GM21786 (cell line): ENCODE data around the gene TRIM59.

ENCODE experiments used
- ATAC-seq: cut with Tn5 transposase; IDR thresholded peaks from one replicate; pipeline ENCODE4 v1.9.1; 2021; ENCODE audit not compliant: unreplicated experiment

The TRIM59 gene

DNA sequence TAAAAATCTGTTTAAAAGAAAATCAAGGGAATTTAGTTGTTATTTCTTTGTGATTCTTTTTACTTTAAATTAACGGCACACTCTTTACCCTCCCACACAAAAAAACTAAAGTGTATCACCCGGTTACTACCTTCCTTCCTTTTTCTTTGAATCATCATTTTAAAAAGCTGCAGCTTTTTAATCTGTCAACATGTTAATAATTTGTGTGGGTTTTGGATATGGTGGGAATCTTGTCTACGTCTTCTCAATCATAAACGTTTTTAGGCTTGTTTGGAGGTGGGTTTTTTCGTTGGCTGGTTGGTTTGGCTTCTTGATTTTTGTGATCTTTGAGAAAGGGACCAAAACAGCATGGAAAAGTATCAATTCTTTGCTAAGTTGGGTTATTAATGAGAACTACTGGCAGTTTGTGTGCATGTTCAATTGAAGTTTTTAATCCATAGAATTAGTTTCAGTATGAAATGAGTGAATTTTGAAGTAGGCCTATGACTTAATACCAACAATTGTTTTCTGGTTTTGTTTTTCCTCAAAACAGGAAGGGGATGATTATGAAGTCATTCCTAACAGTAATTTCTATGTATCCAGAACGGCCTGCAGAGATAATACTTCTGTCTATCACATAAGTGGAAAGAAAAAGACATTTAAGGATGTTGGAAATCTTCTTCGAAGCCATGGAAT, 45.7 kb downstream of the TRIM59 start:
- ATAC-seq, result no peak

DNA sequence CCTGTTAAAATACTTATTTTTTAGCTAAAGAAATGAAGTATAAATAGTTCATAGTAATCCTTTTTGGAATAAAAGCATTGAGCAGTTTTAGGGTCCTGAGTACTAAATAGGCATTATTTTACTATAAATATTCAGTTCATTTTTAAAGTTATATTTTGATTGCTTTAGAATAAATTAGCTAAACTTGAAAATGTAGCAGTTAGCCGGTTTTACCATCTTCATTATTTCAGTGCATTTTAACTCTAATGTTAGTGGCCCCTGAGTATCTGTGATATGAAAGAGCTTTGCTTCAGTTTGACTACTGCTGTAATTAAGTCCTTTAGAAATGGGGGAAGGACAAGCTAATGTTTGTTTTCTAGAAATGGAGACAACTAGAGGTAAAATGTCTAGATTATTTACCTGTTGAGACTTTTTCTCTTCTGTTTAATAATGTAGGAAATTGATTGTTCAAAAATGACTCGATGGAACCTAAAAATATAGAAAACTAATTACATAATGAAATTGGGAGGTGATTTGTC, 46.5 kb downstream of the TRIM59 start:
- ATAC-seq, result no peak

DNA sequence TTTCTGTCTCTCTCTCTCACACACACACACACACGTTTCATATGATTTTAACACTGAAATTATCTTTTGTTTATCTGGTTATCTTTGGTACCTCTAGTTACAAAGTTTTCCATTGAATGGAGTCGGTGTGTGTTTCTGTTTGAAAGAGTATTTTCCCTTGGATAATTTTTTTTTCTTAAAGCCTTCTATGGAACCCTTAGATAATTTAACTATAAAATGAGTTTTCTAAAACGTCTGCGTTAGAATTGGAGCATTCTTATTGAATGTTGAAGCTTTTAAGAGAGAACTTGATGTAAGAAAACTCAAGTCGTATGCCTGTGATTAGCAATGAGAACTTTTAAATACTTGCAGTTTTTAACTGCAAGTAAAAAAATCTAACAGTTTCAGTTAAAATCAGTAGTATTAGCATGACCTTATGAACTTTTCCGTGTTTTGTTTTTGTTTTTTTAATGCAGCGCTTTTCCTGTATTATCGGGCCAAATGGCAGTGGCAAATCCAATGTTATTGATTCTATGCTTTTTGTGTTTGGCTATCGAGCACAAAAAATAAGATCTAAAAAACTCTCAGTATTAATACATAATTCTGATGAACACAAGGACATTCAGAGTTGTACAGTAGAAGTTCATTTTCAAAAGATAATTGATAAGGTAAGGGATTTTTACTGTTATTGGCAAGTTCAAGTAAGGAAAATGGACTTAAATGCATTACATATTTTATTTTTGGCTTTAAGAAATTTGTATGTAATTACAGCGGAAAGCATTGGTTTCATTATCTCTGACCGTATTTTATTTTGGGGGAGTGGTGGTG, 47.2 kb downstream of the TRIM59 start:
- ATAC-seq, result no peak

DNA sequence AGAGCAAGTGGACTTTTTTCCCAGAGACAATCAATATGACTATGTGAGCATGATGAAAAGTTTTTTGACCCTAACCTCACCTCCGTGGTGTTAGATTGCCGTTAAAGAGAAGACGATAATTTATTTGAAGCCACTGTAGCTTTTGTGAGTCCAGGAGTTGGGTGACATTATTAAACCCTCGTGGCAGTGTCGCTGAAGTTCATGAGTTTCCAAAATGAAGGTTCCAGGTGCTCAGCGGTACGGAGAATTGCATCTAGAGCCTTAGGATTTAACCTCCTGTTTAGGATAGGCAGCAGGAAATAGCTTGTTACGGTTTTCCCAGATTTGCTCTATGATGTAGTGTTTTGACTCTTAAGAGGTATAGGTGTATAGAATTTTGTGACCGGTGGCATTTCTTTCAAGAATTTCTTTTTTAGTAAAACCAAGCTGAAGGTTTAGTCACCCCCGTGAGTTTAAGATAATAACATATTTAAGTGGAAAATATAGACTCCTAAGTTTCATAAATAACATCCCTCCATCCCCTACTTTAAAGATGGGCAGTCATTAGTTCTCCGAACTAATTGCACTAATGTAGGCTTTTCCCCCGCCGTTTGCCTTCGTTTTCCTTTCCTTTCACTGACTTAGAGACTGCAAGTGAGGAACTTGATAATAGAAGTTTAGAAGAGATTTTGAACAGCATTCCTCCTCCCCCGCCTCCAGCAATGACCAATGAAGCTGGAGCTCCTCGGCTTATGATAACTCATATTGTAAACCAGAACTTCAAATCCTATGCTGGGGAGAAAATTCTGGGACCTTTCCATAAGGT, 48.1 kb downstream of the TRIM59 start:
- no peak for ATAC-seq

DNA sequence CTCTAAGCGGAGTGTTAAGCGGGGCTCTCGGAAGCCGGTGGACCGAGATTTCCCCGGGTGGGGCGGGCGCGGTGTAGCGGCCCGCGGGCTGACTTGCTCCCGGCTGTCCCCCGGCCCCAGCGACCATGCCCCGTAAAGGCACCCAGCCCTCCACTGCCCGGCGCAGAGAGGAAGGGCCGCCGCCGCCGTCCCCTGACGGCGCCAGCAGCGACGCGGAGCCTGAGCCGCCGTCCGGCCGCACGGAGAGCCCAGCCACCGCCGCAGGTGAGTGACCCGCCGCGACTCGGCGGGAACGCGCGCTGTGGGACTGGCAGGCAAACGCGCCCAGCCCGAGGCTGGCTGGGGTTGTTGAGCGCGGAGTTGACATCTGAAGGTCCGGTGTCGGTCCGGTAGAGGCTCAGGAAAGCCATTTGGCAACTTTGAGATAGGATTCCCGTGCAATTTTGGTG, 48.9 kb downstream of the TRIM59 start:
- ATAC-seq, result no peak

DNA sequence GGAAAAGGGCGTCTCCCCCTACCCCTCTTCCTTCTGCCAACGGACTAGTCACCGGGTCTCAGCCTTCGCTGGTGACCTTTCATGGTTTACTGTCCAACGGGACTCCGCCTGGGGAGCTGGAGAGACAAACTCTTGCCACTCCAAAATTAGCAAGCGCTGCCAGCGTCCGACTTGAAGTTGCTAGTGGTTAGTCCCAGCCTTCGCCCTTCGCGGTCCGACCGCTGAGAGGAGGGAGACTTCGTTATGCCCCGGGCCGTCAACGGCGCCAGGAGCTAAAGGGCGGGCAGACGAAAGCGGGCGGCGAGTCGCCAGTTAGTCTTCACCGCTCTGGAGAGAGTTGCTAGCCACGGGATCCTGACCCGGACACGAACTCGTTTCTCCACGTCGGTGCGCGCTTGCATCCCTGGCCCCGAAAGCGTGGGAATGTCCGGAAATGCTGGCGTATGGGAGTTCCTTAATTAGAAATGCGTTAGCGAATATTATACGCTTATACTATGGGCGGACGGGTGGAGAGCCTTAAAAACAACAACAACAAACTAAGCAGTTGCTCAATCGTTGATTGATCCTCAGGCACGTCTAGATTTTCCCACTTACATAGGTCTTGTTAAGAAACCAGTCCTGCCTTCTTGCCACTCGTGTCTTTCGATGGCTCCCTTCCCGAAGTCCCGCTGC, 49.4 kb downstream of the TRIM59 start:
- no peak for ATAC-seq

DNA sequence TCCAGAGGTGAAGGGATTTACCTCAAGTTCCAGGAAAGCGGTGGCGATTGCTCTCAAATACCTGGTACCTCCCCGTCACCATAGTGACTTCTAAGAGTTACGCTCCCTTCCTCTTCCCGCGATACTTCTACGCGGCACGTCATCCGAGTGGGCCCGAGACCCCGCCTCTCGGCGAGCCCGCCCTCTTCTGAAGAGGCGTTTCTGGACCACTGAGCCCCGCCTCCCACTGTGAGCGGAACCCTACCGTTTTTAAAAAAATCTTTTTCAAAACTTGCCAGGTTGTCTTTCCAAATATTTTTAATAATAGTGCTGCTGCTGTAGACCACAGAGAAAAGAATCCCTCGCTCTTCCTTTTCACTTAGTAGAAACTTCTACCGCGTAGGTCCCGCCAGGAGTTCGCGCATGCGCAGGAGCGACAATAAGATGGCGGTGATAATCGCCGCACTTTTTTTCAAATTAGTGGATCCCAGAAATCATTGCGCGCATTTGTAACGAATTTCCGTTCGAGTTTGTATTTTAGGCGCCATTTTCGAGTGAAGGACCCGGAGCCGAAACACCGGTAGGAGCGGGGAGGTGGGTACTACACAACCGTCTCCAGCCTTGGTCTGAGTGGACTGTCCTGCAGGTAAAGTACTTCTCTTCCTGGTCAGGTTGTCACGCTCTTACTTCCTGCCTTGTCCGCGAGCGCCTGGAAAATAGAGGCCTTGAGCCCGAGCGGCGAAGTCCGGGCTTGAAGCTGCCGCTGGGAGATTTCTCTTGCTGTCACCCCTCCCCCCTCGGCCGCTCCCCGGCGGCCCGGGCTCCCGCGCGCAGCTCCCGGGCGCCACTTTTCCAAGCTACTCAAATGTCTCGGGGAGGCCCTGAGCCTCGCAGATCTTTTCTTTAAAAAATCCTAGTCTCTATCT, 50.2 kb downstream of the TRIM59 start, which contains the start of the genes IFT80 and SMC4:
Gene IFT80, minus strand, starts transcription at position 101 of the 905 bp plus-strand sequence. CDS start 14,625 bp downstream, outside the sequence.
Gene SMC4, plus strand, starts transcription at position 526 of the 905 bp plus-strand sequence. CDS start 1,177 bp downstream, outside the sequence.
- ATAC-seq, result peak; percentile 95

DNA sequence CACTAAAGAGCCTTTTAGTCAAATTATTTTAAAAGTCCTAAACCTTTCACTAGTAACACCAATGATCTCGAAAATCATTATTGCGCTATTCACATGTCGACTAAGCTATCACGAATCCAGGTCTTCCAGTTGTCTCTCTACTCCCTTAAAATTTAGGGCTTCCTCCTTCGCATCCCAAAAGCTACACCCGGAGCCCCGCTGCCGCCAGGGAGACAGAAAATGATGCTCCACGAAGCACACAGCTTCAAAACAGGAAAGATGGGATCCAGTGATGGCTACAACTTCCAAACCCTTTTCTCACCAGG, 50.8 kb downstream of the TRIM59 start:
- peak; percentile 4 for ATAC-seq

DNA sequence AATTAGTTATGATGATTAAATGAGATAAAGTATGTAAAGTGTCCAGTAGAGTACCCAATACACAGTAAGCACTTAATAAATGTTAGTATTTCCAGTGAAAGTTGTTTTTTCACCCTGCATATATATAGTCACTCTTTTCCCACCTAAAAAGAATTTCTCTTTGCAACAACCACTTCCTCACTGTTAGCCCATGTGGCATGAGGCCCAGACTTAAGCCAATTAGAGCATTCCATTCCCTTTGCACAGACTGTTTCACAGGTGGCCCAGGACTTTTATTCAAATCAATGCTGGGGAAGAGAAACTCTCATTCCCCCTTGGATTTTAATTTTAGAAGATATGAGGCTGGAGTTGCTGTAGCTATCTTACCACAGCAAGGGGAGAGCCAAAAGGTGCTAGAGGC, 54.3 kb downstream of the TRIM59 start:
- no peak for ATAC-seq

DNA sequence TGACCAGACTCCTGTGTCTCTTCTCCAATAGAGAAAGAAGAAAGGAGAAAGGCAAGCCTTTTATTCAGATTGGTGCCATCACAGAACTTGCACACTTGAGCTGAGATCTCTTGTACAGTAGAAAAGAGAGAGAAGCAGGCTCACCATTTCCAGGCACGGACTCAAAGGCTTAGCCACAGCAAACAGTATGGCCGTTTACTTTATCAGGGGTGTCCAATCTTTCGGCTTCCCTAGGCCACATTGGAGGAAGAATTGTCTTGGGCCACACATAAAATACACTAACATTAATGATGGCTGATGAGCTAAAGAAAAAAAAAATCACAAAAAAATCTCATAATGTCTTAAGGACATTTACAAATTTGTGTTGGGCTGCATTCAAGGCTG, 55.6 kb downstream of the TRIM59 start:
- ATAC-seq, result no peak

DNA sequence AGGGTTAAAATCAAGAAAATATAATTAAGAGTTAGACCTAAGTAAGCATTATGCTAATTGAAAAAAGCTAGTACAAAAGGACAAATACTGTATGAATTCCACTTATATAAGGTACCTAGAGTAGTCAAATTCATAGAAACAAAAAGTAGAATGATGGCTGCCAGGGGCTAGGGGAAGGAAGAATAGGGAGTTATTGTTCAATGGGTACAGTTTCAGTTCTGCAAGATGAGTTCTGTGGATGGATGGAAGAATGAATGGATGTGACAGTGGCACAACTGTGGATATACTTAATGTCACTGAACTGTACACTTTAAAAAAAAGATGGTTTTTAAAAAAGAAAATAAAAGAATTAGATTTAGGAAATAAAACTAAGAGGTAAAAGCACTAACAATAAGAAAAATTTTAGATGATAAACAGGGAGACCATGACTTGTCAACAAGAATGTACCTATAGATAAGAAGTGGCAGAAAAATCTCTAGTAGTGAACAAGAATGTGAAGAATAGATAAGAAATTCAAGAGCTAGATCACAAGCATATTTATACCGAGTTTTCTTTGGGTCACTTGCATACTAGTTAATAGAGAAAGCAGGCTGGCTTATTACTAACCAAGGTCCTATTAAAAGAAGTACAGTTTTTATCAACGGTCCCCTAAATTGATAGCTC, 56.1 kb downstream of the TRIM59 start:
- ATAC-seq, result peak; percentile 51

DNA sequence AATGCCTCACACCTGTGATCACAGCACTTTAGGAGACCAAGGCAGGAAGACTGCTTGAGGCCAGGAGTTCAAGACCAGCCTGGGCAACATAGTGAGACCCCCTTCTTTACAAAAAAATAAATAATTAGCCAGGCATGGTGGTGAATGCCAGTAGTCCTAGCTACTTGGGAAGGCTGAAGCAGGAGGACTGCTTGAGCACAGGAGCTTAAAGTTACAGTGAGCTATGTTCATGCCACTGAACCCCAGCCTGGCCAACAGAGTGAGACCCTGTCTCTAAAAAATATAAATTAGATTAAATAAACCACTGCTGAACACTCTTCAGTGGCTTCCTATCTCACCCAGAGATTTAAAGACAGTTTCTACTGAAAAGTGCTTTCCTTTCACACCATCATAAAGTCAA, 56.8 kb downstream of the TRIM59 start:
- ATAC-seq, result no peak

DNA sequence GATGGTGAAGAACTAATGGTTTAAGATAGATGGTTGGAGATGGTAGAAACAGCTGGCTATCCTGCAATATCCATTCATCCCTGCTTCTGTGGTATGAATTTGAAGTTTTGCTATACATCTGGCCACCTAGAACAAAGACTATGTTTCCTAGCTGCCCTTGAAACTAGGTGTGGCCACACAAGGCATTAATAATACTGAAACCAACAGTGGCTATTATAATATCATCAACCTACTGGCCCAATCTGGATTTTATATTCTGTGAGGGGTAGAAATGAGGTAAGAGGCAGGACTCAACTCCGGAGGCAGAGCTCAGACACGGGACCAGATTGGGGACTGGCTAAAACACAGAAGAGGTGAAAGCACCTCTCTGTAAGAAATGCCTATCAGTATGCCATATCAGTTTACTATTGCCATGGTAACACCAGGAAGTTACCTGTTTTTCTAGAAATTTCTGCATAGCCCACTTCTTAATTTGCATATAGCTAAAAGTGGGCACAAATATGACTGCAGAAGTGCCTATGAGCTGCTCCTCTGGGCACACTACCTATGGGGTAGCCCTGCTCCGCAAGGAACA, 58.9 kb downstream of the TRIM59 start:
- no peak for ATAC-seq
